Subcutaneous adipose tissue (tissue), 4 donors: ENCODE measurements around the gene XNDC1N. TPM values are rescaled to one million over a fixed set of nuclear protein-coding genes. Genes with fewer than 3 reads are reported as not detected.

ENCODE experiments used
- CTCF ChIP-seq: fragments of 450-650 bp; IDR thresholded peaks from one replicate; pipeline ENCODE4 v1.5.1; 2016; ENCODE audit warnings: low read depth, mild to moderate bottlenecking, control low read depth, antibody characterized with exemption, moderate library complexity
- total RNA-seq, 4 donors: library from RNA; depleted of rRNA; stranded (reverse); fragments of >200 nt; gene quantifications; one replicate each; pipeline ENCODE4 v1.1.0, GENCODE V29; 2016

XNDC1N gene
- total RNA-seq, 4 donors from 2014 or later: 3.1 to 8.2 (median 6.4) TPM

GRCh38 chr11:71895961-71896360 lies 32.4 kb downstream of the XNDC1N start:
- TF ChIP-seq CTCF: no peak

Other genes starting within 250 kb of the XNDC1N start
- not detected for gene DEFB108B, start 95.4 kb downstream of the XNDC1N start, total RNA-seq
- gene DEFB131B, start 50.1 kb downstream of the XNDC1N start, total RNA-seq: not detected
- 10 to 100 TPM; 14.3 to 21.4 (median 17.8) TPM for gene RNF121, start 452 bp upstream of the XNDC1N start, total RNA-seq
- 10 to 100 TPM in 1 of 4 donors, 1 to 10 TPM in 3; 3.5 to 14.1 (median 5.3) TPM for gene IL18BP, start 70.3 kb upstream of the XNDC1N start, total RNA-seq
- 100 to 1,000 TPM; 121 to 365 (median 225) TPM for gene NUMA1, start 151.9 kb upstream of the XNDC1N start, total RNA-seq
- gene LRRC51, start 152.3 kb upstream of the XNDC1N start, total RNA-seq: 1 to 10 TPM; 3.2 to 7.0 (median 4.5) TPM
- gene LAMTOR1, start 174.7 kb upstream of the XNDC1N start, total RNA-seq: 100 to 1,000 TPM in 1 of 4 donors, 10 to 100 TPM in 3; 84.6 to 128 (median 91.9) TPM
- not detected for gene TOMT, start 177.3 kb upstream of the XNDC1N start, total RNA-seq
- 10 to 100 TPM; 17.3 to 28.6 (median 21.1) TPM for gene ANAPC15, start 184.1 kb upstream of the XNDC1N start, total RNA-seq
- under 1 TPM in 2 of 4 donors, not detected in 2; 0.68 to 0.88 TPM for gene FOLR3, start 207.1 kb upstream of the XNDC1N start, total RNA-seq